ENCODE data around the gene SOX6.

Gene SOX6

GRCh38 chr11:16016468-16016829 is 339.9 kb downstream of the SOX6 start:
- no peak overlapping the region for H3K4me3 ChIP-seq (ENCODE audit: low read length, poor library complexity, severe bottlenecking)
- peaks cover 11% of the 10 kb centered on the region for H3K4me1 ChIP-seq (ENCODE audit: insufficient read depth, low read length, poor library complexity, severe bottlenecking)
- TF ChIP-seq EZH2phosphoT487 (IDR thresholded peaks at IDR 0.05; ENCODE audit: borderline replicate concordance), result no peak
- TF ChIP-seq CTCF (conservative IDR thresholded peaks at IDR 0.05; ENCODE audit: low read length), result no peak
- H3K36me3 ChIP-seq (ENCODE audit: insufficient read depth, low read length), result no peaks in the 10 kb centered on the region
- H3F3A ChIP-seq (ENCODE audit: low read depth), result no peaks in the 10 kb centered on the region
- H3K79me2 ChIP-seq (ENCODE audit: insufficient read depth, low read length), result no peaks in the 10 kb centered on the region
- no peaks in the 10 kb centered on the region for H4K20me1 ChIP-seq (ENCODE audit: insufficient read depth, low read length, poor library complexity, severe bottlenecking)
- H2AFZ ChIP-seq (ENCODE audit: low read length), result no peak overlapping the region
- H3K9me2 ChIP-seq (replicated peaks; ENCODE audit: low read depth, low read length), result no peaks in the 10 kb centered on the region
- H3K27me3 ChIP-seq (ENCODE audit: insufficient read depth, low read length, poor library complexity, severe bottlenecking), result no peaks in the 10 kb centered on the region
- no peak overlapping the region for H3K4me2 ChIP-seq (ENCODE audit: low read depth, low read length, poor library complexity, severe bottlenecking)
- H3K9ac ChIP-seq (ENCODE audit: low read depth, low read length, poor library complexity, severe bottlenecking), result no peak overlapping the region
- no peaks in the 10 kb centered on the region for H3K9me3 ChIP-seq (ENCODE audit: insufficient read depth, low read depth, low read length)

GRCh38 chr11:16015741-16016467 is 340.4 kb downstream of the SOX6 start:
- no peaks in the 10 kb centered on the region for H3K27me3 ChIP-seq (ENCODE audit: insufficient read depth, low read length, poor library complexity, severe bottlenecking)
- no peaks in the 10 kb centered on the region for H3K9me2 ChIP-seq (replicated peaks; ENCODE audit: low read depth, low read length)
- no peaks in the 10 kb centered on the region for H4K20me1 ChIP-seq (ENCODE audit: insufficient read depth, low read length, poor library complexity, severe bottlenecking)
- no peak overlapping the region for H3K9ac ChIP-seq (ENCODE audit: low read depth, low read length, poor library complexity, severe bottlenecking)
- H3K4me2 ChIP-seq (ENCODE audit: low read depth, low read length, poor library complexity, severe bottlenecking), result no peak overlapping the region
- no peaks in the 10 kb centered on the region for H3K36me3 ChIP-seq (ENCODE audit: insufficient read depth, low read length)
- TF ChIP-seq CTCF (conservative IDR thresholded peaks at IDR 0.05; ENCODE audit: low read length), result no peak
- TF ChIP-seq EZH2phosphoT487 (IDR thresholded peaks at IDR 0.05; ENCODE audit: borderline replicate concordance), result no peak
- no peak overlapping the region for H2AFZ ChIP-seq (ENCODE audit: low read length)
- no peaks in the 10 kb centered on the region for H3F3A ChIP-seq (ENCODE audit: low read depth)
- peaks cover 11% of the 10 kb centered on the region for H3K4me1 ChIP-seq (ENCODE audit: insufficient read depth, low read length, poor library complexity, severe bottlenecking)
- no peaks in the 10 kb centered on the region for H3K79me2 ChIP-seq (ENCODE audit: insufficient read depth, low read length)
- H3K9me3 ChIP-seq (ENCODE audit: insufficient read depth, low read depth, low read length), result no peaks in the 10 kb centered on the region
- H3K4me3 ChIP-seq (ENCODE audit: low read length, poor library complexity, severe bottlenecking), result no peak overlapping the region

GRCh38 chr11:16013649-16014275 is 342.6 kb downstream of the SOX6 start:
- no peak for TF ChIP-seq EZH2phosphoT487 (IDR thresholded peaks at IDR 0.05; ENCODE audit: borderline replicate concordance)
- no peak for TF ChIP-seq CTCF (conservative IDR thresholded peaks at IDR 0.05; ENCODE audit: low read length)
- Histone ChIP-seq H3K9ac (ENCODE audit: low read depth, low read length, poor library complexity, severe bottlenecking) (no peak overlapping the region), H3K4me2 (ENCODE audit: low read depth, low read length, poor library complexity, severe bottlenecking) (no peak overlapping the region), H3K9me2 (replicated peaks; ENCODE audit: low read depth, low read length) (no peaks in the 10 kb centered on the region), H3K9me3 (ENCODE audit: insufficient read depth, low read depth, low read length) (no peaks in the 10 kb centered on the region), H3K27me3 (ENCODE audit: insufficient read depth, low read length, poor library complexity, severe bottlenecking) (no peaks in the 10 kb centered on the region), H3K36me3 (ENCODE audit: insufficient read depth, low read length) (no peaks in the 10 kb centered on the region), H2AFZ (ENCODE audit: low read length) (no peak overlapping the region), H3K79me2 (ENCODE audit: insufficient read depth, low read length) (no peaks in the 10 kb centered on the region), H4K20me1 (ENCODE audit: insufficient read depth, low read length, poor library complexity, severe bottlenecking) (no peaks in the 10 kb centered on the region), H3F3A (ENCODE audit: low read depth) (no peaks in the 10 kb centered on the region), H3K4me1 (ENCODE audit: insufficient read depth, low read length, poor library complexity, severe bottlenecking) (peaks cover 11% of the 10 kb centered on the region), H3K4me3 (ENCODE audit: low read length, poor library complexity, severe bottlenecking) (no peak overlapping the region)

All from Loucy (cell line).